Measurements from ENCODE around the gene PDLIM3. TPM values are rescaled to one million over a fixed set of nuclear protein-coding genes. Genes with fewer than 3 reads are reported as not detected.

PDLIM3 gene
- total and polyA plus RNA-seq, 2 experiments from 2014 or later = 10.0 to 29.3 TPM

DNA sequence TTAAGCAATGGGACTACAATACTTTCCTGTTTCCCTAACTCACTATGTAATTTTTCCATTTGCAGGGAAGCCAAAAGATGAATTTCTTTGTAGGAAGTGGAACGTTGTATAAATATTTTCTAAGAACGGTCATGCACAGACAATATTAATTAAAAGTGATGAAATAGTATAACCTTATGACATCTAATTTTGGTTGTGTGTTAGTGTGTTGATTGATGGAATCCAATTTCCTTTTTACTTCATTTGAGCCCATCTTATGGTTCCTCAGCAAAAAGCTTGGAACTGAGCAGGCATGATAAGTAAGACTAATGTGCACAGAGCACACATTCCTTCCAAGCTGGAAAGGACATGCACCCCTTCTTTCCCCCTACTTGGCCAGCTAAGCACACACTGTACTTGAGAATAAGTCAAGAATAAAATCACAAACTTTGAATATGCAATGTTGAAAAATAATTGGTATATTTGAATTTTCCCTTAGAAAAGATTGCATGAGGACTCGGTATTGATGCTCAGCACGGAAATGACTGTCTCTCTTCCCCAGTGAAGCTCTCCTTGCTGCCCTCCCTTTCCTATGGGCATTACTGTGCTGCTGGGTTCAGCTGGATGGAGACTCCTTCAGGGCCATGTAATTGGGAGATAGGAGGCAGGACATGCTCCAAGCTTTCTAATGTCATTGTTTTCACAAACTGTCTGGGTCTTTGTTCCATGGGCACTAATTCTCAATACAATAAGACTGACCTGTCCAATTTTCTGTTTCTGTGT, 19.2 kb upstream of the PDLIM3 start:
- Histone ChIP-seq H3K27ac (no peak overlapping the region), H3K36me3 (replicated peaks; ENCODE audit: insufficient read depth, low read depth) (no peaks in the 10 kb centered on the region), H3K27me3 (no peaks in the 10 kb centered on the region), H3K4me2 (no peak overlapping the region), H4K20me1 (ENCODE audit: insufficient read depth, poor library complexity, severe bottlenecking) (no peaks in the 10 kb centered on the region), H3K9me2 (replicated peaks; ENCODE audit: insufficient read depth) (no peaks in the 10 kb centered on the region), H3K9me3 (ENCODE audit: low read depth) (no peaks in the 10 kb centered on the region), H3K4me1 (ENCODE audit: insufficient read depth) (peaks cover 6% of the 10 kb centered on the region), H2AFZ (no peak overlapping the region), H3K4me3 (no peak overlapping the region), H3K79me2 (no peaks in the 10 kb centered on the region)
- 91% methylated on average over 4 of the region's 4 CpGs for WGBS (ENCODE audit: low lambda C conversion rate, missing lambda C conversion rate)
- TF ChIP-seq, protein P1, sequence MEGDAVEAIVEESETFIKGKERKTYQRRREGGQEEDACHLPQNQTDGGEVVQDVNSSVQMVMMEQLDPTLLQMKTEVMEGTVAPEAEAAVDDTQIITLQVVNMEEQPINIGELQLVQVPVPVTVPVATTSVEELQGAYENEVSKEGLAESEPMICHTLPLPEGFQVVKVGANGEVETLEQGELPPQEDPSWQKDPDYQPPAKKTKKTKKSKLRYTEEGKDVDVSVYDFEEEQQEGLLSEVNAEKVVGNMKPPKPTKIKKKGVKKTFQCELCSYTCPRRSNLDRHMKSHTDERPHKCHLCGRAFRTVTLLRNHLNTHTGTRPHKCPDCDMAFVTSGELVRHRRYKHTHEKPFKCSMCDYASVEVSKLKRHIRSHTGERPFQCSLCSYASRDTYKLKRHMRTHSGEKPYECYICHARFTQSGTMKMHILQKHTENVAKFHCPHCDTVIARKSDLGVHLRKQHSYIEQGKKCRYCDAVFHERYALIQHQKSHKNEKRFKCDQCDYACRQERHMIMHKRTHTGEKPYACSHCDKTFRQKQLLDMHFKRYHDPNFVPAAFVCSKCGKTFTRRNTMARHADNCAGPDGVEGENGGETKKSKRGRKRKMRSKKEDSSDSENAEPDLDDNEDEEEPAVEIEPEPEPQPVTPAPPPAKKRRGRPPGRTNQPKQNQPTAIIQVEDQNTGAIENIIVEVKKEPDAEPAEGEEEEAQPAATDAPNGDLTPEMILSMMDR (IDR thresholded peaks at IDR 0.05; ENCODE audit: poor library complexity) = no peak
- TF ChIP-seq EZH2 (IDR thresholded peaks at IDR 0.05; ENCODE audit: borderline replicate concordance) (no peak), EZH2phosphoT487 (IDR thresholded peaks at IDR 0.05; ENCODE audit: low read depth, severe bottlenecking, unreplicated experiment) (no peak)
- DNase-seq (ENCODE audit: low spot score) = no peak

- H3K4me3 ChIP-seq = no peak overlapping the region
- no peak overlapping the region for H2AFZ ChIP-seq
- DNase-seq (ENCODE audit: low spot score) = no peak
- H3K4me1 ChIP-seq (ENCODE audit: insufficient read depth) = no peaks in the 10 kb centered on the region
- H3K27ac ChIP-seq = no peak overlapping the region
- H3K9me2 ChIP-seq (replicated peaks; ENCODE audit: insufficient read depth) = no peaks in the 10 kb centered on the region
- H3K36me3 ChIP-seq (replicated peaks; ENCODE audit: insufficient read depth, low read depth) = no peaks in the 10 kb centered on the region
- no peaks in the 10 kb centered on the region for H3K79me2 ChIP-seq
- no peaks in the 10 kb centered on the region for H4K20me1 ChIP-seq (ENCODE audit: insufficient read depth, poor library complexity, severe bottlenecking)
- 93% methylated on average over 2 of the region's 2 CpGs for WGBS (ENCODE audit: low lambda C conversion rate, missing lambda C conversion rate)
- H3K27me3 ChIP-seq = no peaks in the 10 kb centered on the region
- no peaks in the 10 kb centered on the region for H3K9me3 ChIP-seq (ENCODE audit: low read depth)
- no peak overlapping the region for H3K4me2 ChIP-seq
- TF ChIP-seq EZH2phosphoT487 (IDR thresholded peaks at IDR 0.05; ENCODE audit: low read depth, severe bottlenecking, unreplicated experiment) (no peak), EZH2 (IDR thresholded peaks at IDR 0.05; ENCODE audit: borderline replicate concordance) (no peak)
- TF ChIP-seq, protein P1 (IDR thresholded peaks at IDR 0.05; ENCODE audit: poor library complexity) = no peak
These were observed 16.9 kb upstream of the PDLIM3 start for GRCh38 chr4:185552254-185552653.

DNA sequence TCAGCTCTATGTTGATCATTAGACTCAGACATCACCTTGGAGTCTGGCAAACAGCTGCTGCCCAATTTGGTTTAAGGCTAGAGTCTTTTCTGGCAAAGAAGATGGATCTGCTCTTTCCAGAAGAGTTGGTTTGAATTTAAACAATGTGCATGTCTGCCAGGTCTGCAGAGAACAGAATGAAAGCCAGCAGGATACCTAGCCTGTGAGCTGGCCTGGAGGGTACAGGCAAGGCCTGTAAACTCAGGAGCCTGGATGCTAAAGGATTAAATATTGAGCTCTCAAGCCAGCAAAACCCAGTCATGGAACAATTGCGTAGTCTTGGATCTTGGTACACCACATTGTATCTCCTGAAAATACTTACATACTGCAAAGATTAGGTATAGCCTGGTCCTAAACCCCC, 15.6 kb upstream of the PDLIM3 start:
- Histone ChIP-seq H3K4me3 (no peak overlapping the region), H3K27ac (no peak overlapping the region), H3K9me2 (replicated peaks; ENCODE audit: insufficient read depth) (no peaks in the 10 kb centered on the region), H3K9me3 (ENCODE audit: low read depth) (no peaks in the 10 kb centered on the region), H3K4me1 (ENCODE audit: insufficient read depth) (no peaks in the 10 kb centered on the region), H4K20me1 (ENCODE audit: insufficient read depth, poor library complexity, severe bottlenecking) (no peaks in the 10 kb centered on the region), H3K79me2 (no peaks in the 10 kb centered on the region), H3K4me2 (no peak overlapping the region), H3K36me3 (replicated peaks; ENCODE audit: insufficient read depth, low read depth) (no peaks in the 10 kb centered on the region), H2AFZ (no peak overlapping the region), H3K27me3 (no peaks in the 10 kb centered on the region)
- TF ChIP-seq EZH2phosphoT487 (IDR thresholded peaks at IDR 0.05; ENCODE audit: low read depth, severe bottlenecking, unreplicated experiment) (no peak), EZH2 (IDR thresholded peaks at IDR 0.05; ENCODE audit: borderline replicate concordance) (no peak)
- TF ChIP-seq, protein P1 (IDR thresholded peaks at IDR 0.05; ENCODE audit: poor library complexity) = no peak
- 0% methylated on average over 1 of the region's 1 CpG for WGBS (ENCODE audit: low lambda C conversion rate, missing lambda C conversion rate)
- DNase-seq (ENCODE audit: low spot score) = no peak

Data from hepatocyte (in vitro differentiated cells).